GM23338 (cell line): Measurements from ENCODE around the gene CIC.

Experiments
- EZH2 ChIP-seq: fragments of 200-600 bp; sonication (generic); IDR thresholded peaks from one replicate; pipeline ENCODE4 v1.8.0; 2017; ENCODE audit warnings: antibody characterized with exemption, mild to moderate bottlenecking, low read depth; ENCODE audit not compliant: unreplicated experiment
- NANOG ChIP-seq: IDR thresholded peaks from 2 replicates; pipeline ENCODE4 v1.6.1; 2016; ENCODE audit warnings: antibody characterized with exemption, borderline replicate concordance
- POLR2AphosphoS5 ChIP-seq: IDR thresholded peaks from 2 replicates; pipeline ENCODE4 v1.6.1; 2016; ENCODE audit warnings: antibody characterized with exemption, low read depth
- TF ChIP-seq, protein P1 (sequence below), 2 experiments: fragments of 200-600 bp in 1 of 2; sonication (generic) in 1 of 2; conservative IDR thresholded peaks; 2 replicates each; pipeline versions ENCODE4 v1.5.1 to v1.6.1; 2016 to 2017; ENCODE audit warnings: antibody characterized with exemption in 2 of 2, low read depth in 2 of 2, mild to moderate bottlenecking in 2 of 2, moderate library complexity in 1 of 2
- TF ChIP-seq, protein P2 (sequence below): IDR thresholded peaks from 2 replicates; pipeline ENCODE4 v1.6.1; 2016; ENCODE audit warnings: antibody characterized with exemption

DNA sequence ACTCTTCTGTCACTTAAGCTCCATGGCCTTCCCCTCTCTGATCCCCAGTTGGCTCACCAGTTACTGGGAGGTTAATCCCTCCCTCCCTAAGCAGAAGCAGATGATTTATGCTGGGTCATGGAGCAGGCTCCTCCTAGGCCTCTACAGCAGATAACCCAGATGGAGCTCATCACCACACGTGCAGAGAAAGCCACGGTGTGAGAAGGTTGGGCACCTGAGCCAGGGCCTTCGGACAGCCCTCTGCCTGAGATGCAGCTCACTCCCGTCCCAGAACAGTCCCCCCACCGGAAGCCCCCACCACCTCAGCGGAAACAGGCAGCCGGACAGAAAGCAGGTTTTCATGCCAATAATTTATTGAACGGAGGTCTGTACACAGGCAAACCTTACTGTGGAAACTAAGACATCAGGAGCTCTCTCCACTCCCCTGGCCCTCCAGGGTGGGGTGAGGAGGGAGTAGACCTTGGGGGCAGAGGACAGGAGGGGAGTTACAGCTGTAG, 39.1 kb upstream of the CIC start:
- TF ChIP-seq EZH2 (no peak), POLR2AphosphoS5 (peak; percentile 21; the same call in 1 of the 2 replicates), NANOG (no peak)
- TF ChIP-seq, protein P1, sequence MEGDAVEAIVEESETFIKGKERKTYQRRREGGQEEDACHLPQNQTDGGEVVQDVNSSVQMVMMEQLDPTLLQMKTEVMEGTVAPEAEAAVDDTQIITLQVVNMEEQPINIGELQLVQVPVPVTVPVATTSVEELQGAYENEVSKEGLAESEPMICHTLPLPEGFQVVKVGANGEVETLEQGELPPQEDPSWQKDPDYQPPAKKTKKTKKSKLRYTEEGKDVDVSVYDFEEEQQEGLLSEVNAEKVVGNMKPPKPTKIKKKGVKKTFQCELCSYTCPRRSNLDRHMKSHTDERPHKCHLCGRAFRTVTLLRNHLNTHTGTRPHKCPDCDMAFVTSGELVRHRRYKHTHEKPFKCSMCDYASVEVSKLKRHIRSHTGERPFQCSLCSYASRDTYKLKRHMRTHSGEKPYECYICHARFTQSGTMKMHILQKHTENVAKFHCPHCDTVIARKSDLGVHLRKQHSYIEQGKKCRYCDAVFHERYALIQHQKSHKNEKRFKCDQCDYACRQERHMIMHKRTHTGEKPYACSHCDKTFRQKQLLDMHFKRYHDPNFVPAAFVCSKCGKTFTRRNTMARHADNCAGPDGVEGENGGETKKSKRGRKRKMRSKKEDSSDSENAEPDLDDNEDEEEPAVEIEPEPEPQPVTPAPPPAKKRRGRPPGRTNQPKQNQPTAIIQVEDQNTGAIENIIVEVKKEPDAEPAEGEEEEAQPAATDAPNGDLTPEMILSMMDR (conservative IDR thresholded peaks at IDR 0.05; ENCODE audit: low read depth in 2 of 2) = no peak
- TF ChIP-seq, protein P2, sequence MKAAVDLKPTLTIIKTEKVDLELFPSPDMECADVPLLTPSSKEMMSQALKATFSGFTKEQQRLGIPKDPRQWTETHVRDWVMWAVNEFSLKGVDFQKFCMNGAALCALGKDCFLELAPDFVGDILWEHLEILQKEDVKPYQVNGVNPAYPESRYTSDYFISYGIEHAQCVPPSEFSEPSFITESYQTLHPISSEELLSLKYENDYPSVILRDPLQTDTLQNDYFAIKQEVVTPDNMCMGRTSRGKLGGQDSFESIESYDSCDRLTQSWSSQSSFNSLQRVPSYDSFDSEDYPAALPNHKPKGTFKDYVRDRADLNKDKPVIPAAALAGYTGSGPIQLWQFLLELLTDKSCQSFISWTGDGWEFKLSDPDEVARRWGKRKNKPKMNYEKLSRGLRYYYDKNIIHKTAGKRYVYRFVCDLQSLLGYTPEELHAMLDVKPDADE = no peak
